HCT116 (cell line): ENCODE measurements around the gene SCYL2. TPM values are rescaled to one million over a fixed set of nuclear protein-coding genes. Genes with fewer than 3 reads are reported as not detected.

ENCODE experiments used
- total RNA-seq: library from RNA; stranded (reverse); gene quantifications from one replicate; pipeline ENCODE4 v1.2.1, GENCODE V29; 2021; ENCODE audit not compliant: unreplicated experiment

SCYL2 gene
- total RNA-seq, 1 experiment from 2014 or later, result 31.7 TPM

Other genes starting within 250 kb of the SCYL2 start
- 24.5 TPM for gene BLTP3B, start 124.3 kb upstream of the SCYL2 start, total RNA-seq
- gene ACTR6, start 66.4 kb upstream of the SCYL2 start, total RNA-seq, result 40.4 TPM
- gene DEPDC4, start 98 bp upstream of the SCYL2 start, total RNA-seq, result 3.4 TPM
- not detected for gene SLC17A8, start 89.9 kb downstream of the SCYL2 start, total RNA-seq
- not detected for gene NR1H4, start 206.7 kb downstream of the SCYL2 start, total RNA-seq